H1 (cell line): ENCODE results near the gene INAFM2. TPM values are rescaled to one million over a fixed set of nuclear protein-coding genes. Genes with fewer than 3 reads are reported as not detected.

ENCODE experiments used
- CTCF ChIA-PET: fragments of 300-600 bp; sonication (Branson Sonifier 250); formaldehyde crosslinking; loops from one replicate; lab custom pipeline; 2021; ENCODE audit not compliant: partially characterized antibody; lab: Charles Lee
- POLR2A ChIA-PET: fragments of 300-600 bp; sonication (Branson Sonifier 250); formaldehyde crosslinking; loops from one replicate; lab custom pipeline; 2021; ENCODE audit warnings: inconsistent platforms; ENCODE audit not compliant: partially characterized antibody; lab: Charles Lee
- DNase-seq, 2 experiments: peaks; one replicate each; pipeline versions ENCODE4 v3.0.0 to v3.0.0-alpha.2; 2010 to 2022; ENCODE audit warnings: low spot score in 2 of 2, low read depth in 1 of 2, mixed read lengths in 1 of 2
- FAIRE-seq: peaks from 2 replicates; lab custom pipeline; 2011; peaks lifted over from hg19 to GRCh38; lab: Jason Lieb, UNC
- H2AFZ ChIP-seq: 2 replicates; pipeline ENCODE4 v1.8.1; 2012; ENCODE audit warnings: low read length, inconsistent platforms
- H2AK5ac ChIP-seq: 2 replicates; pipeline ENCODE4 v1.6.1; 2013; ENCODE audit warnings: low read depth, low read length
- H2BK120ac ChIP-seq: replicated peaks from 2 replicates; pipeline ENCODE3; 2013; ENCODE audit warnings: low read depth, low read length, inconsistent platforms
- H2BK12ac ChIP-seq: 2 replicates; pipeline ENCODE4 v1.6.1; 2013; ENCODE audit warnings: low read depth, low read length
- H2BK15ac ChIP-seq: 2 replicates; pipeline ENCODE4 v1.6.1; 2013; ENCODE audit warnings: low read length
- H2BK20ac ChIP-seq: 2 replicates; pipeline ENCODE4 v1.6.1; 2013; ENCODE audit warnings: low read length
- H2BK5ac ChIP-seq: 2 replicates; pipeline ENCODE4 v1.6.1; 2013; ENCODE audit warnings: low read depth, low read length
- H3K14ac ChIP-seq: 2 replicates; pipeline ENCODE4 v1.6.1; 2013; ENCODE audit warnings: inconsistent platforms; ENCODE audit not compliant: insufficient read length
- H3K18ac ChIP-seq: 2 replicates; pipeline ENCODE4 v1.6.1; 2013; ENCODE audit warnings: low read length; ENCODE audit errors: extremely low read depth
- H3K23ac ChIP-seq: 2 replicates; pipeline ENCODE4 v1.6.1; 2013; ENCODE audit warnings: inconsistent platforms; ENCODE audit not compliant: insufficient read length
- H3K23me2 ChIP-seq: 2 replicates; pipeline ENCODE4 v1.6.1; 2013; ENCODE audit warnings: low read depth, low read length
- H3K27ac ChIP-seq: 2 replicates; pipeline ENCODE4 v1.6.1; 2011; ENCODE audit warnings: low read depth, low read length, inconsistent platforms
- H3K27me3 ChIP-seq, 4 experiments: replicated peaks in 1 of 4; 1 replicate in 1 of 4; 2 replicates in 3 of 4; pipeline versions ENCODE4 v1.6.1 to v1.8.1; 2011 to 2013; ENCODE audit warnings: low read length in 3 of 4, mild to moderate bottlenecking in 3 of 4, inconsistent platforms in 2 of 4, mixed read lengths in 2 of 4, moderate library complexity in 1 of 4; ENCODE audit not compliant: control insufficient read depth in 3 of 4, insufficient read depth in 3 of 4; ENCODE audit errors: extremely low read depth in 1 of 4
- H3K36me3 ChIP-seq, 4 experiments: 2 replicates each; pipeline versions ENCODE4 v1.6.1 to v1.8.1; 2011 to 2013; ENCODE audit warnings: mild to moderate bottlenecking in 4 of 4, low read length in 3 of 4, moderate library complexity in 2 of 4, control low read depth in 1 of 4, inconsistent platforms in 1 of 4; ENCODE audit not compliant: insufficient read depth in 4 of 4, control insufficient read depth in 2 of 4
- H3K4ac ChIP-seq: replicated peaks from 2 replicates; pipeline ENCODE3; 2013; ENCODE audit warnings: low read length, low read depth, mixed read lengths, inconsistent platforms; ENCODE audit not compliant: insufficient read length
- H3K4me1 ChIP-seq, 4 experiments: replicated peaks in 1 of 4; 1 replicate in 1 of 4; 2 replicates in 3 of 4; pipeline versions ENCODE4 v1.6.1 to v1.8.1; 2011 to 2013; ENCODE audit warnings: low read length in 3 of 4, inconsistent platforms in 2 of 4, mixed read lengths in 1 of 4; ENCODE audit not compliant: insufficient read depth in 4 of 4, control insufficient read depth in 3 of 4
- H3K4me2 ChIP-seq, 2 experiments: 2 replicates each; pipeline versions ENCODE4 v1.6.1 to v1.8.1; 2011 to 2013; ENCODE audit warnings: low read depth in 2 of 2, low read length in 2 of 2, control low read depth in 1 of 2, inconsistent platforms in 1 of 2, mild to moderate bottlenecking in 1 of 2; ENCODE audit not compliant: insufficient read depth in 1 of 2
- H3K4me3 ChIP-seq, 4 experiments: fragments of 200-600, 300-600 bp in 1 of 4; sonication (generic), shearing (Covaris generic), sonication (Bioruptor Twin) in 1 of 4; 2 replicates each; pipeline versions ENCODE4 v1.5.1 to v1.8.1; 2011 to 2016; ENCODE audit warnings: low read length in 4 of 4, low read depth in 3 of 4, control low read depth in 2 of 4, inconsistent platforms in 2 of 4, mild to moderate bottlenecking in 2 of 4, mixed read lengths in 1 of 4, moderate library complexity in 1 of 4; ENCODE audit not compliant: insufficient read depth in 2 of 4; ENCODE audit errors: extremely low read depth in 1 of 4
- H3K56ac ChIP-seq: replicated peaks from 2 replicates; pipeline ENCODE3; 2013; ENCODE audit warnings: low read depth, mild to moderate bottlenecking, mixed read lengths, low read length, inconsistent platforms; ENCODE audit not compliant: insufficient read length
- H3K79me1 ChIP-seq: 2 replicates; pipeline ENCODE4 v1.6.1; 2013; ENCODE audit warnings: low read depth, low read length, control low read depth
- H3K79me2 ChIP-seq, 2 experiments: 2 replicates each; pipeline versions ENCODE4 v1.6.1 to v1.8.1; 2012 to 2013; ENCODE audit warnings: low read length in 2 of 2, mild to moderate bottlenecking in 2 of 2, inconsistent platforms in 1 of 2; ENCODE audit not compliant: insufficient read depth in 2 of 2, control insufficient read depth in 1 of 2
- H3K9ac ChIP-seq, 4 experiments: replicated peaks in 1 of 4; 1 replicate in 1 of 4; 2 replicates in 3 of 4; pipeline versions ENCODE4 v1.6.1 to v1.8.1; 2011 to 2013; ENCODE audit warnings: low read depth in 3 of 4, low read length in 3 of 4, control low read depth in 2 of 4, mild to moderate bottlenecking in 2 of 4, moderate library complexity in 2 of 4, inconsistent platforms in 1 of 4; ENCODE audit errors: extremely low read depth in 1 of 4
- H3K9me3 ChIP-seq, 2 experiments: 2 replicates each; pipeline versions ENCODE4 v1.6.1 to v1.8.1; 2012 to 2013; ENCODE audit warnings: mild to moderate bottlenecking in 2 of 2, moderate library complexity in 2 of 2, control low read depth in 1 of 2, inconsistent platforms in 1 of 2, low read depth in 1 of 2, low read length in 1 of 2, mixed read lengths in 1 of 2; ENCODE audit not compliant: insufficient read depth in 2 of 2
- H4K20me1 ChIP-seq, 2 experiments: replicated peaks in 1 of 2; 2 replicates each; pipeline versions ENCODE3 to v1.8.1; 2011 to 2013; ENCODE audit warnings: inconsistent platforms in 2 of 2, low read length in 2 of 2, mild to moderate bottlenecking in 1 of 2; ENCODE audit not compliant: insufficient read depth in 2 of 2, control insufficient read depth in 1 of 2
- H4K5ac ChIP-seq: 2 replicates; pipeline ENCODE4 v1.6.1; 2013; ENCODE audit warnings: low read length, low read depth, mixed read lengths, inconsistent platforms; ENCODE audit not compliant: insufficient read length
- H4K8ac ChIP-seq: 2 replicates; pipeline ENCODE4 v1.8.0; 2013; ENCODE audit warnings: mild to moderate bottlenecking, moderate library complexity, low read length, inconsistent platforms; ENCODE audit not compliant: insufficient read depth; ENCODE audit errors: extremely low read depth
- H4K91ac ChIP-seq: replicated peaks from 2 replicates; pipeline ENCODE3; 2013; ENCODE audit warnings: low read length, mixed read lengths, inconsistent platforms; ENCODE audit not compliant: insufficient read length
- EZH2 ChIP-seq: fragments of 200-600 bp; sonication (generic); IDR thresholded peaks from 2 replicates; pipeline ENCODE4 v1.7.1; 2012; ENCODE audit warnings: low read depth, mild to moderate bottlenecking, moderate library complexity, low read length, inconsistent platforms; ENCODE audit not compliant: severe bottlenecking
- JUN ChIP-seq: IDR thresholded peaks from 2 replicates; pipeline ENCODE4 v1.6.1; 2011; ENCODE audit warnings: low read depth, mild to moderate bottlenecking, improper control_type of control experiment, low read length
- MAX ChIP-seq: IDR thresholded peaks from 2 replicates; pipeline ENCODE4 v1.6.1; 2012; ENCODE audit warnings: inconsistent platforms
- NRF1 ChIP-seq: IDR thresholded peaks from 2 replicates; pipeline ENCODE4 v1.6.1; 2011; ENCODE audit warnings: mild to moderate bottlenecking, low read depth, low read length, improper control_type of control experiment
- TAF1 ChIP-seq: IDR thresholded peaks from 2 replicates; pipeline ENCODE4 v1.6.1; 2011; ENCODE audit warnings: mild to moderate bottlenecking, low read depth, low read length
- WGBS, 2 experiments: shearing (Covaris generic) in 1 of 2; methylation state at CpG; one replicate each; pipeline versions ENCODE4 v1.1.6 to v1.1.7; 2013 to 2015; ENCODE audit warnings: low lambda C conversion rate in 2 of 2, mixed read lengths in 2 of 2, inconsistent platforms in 1 of 2, low coverage in 1 of 2, missing lambda C conversion rate in 1 of 2; ENCODE audit not compliant: insufficient replicate concordance in 2 of 2, insufficient coverage in 1 of 2, insufficient read length in 1 of 2; ENCODE audit errors: extremely low coverage in 1 of 2, missing lambda C conversion rate in 1 of 2; 5-methylcytosine and 5-hydroxymethylcytosine counted together
- polyA plus RNA-seq, 7 experiments: library from polyadenylated mRNA; depleted of rRNA in 3 of 7; stranded (reverse) in 5 of 7; unstranded in 2 of 7; fragments of >200 nt in 5 of 7; fragments of 200-250 nt in 2 of 7; gene quantifications; 1 replicate in 5 of 7; 2 replicates in 1 of 7; 4 replicates in 1 of 7; pipeline versions ENCODE4 v1.2.1 to v1.2.3, GENCODE V29; 2011 to 2013; ENCODE audit warnings: missing spikeins in 2 of 7, mixed read lengths in 2 of 7
- total RNA-seq: library from RNA; stranded (reverse); fragmentation: NEBNext Ultra II Directional; extraction: Animal tissue kit (Norgen Biotek cat#: 25700); gene quantifications from 2 replicates; pipeline ENCODE4 v1.2.1, GENCODE V29; 2021

The INAFM2 gene
- total and polyA plus RNA-seq, 2 of the 8 experiments (the other 6 are each of a cell fraction or from before 2014, with no cell fraction given): 15.3 to 35.1 TPM

- POLR2A ChIA-PET: interaction anchor here (0.7 to 5.4 kb wide), 3 partner anchors 7 to 11 kb away, joined by 3 to 46 read pairs (median 3); partner anchors contain the start of gene ANKRD63
- Histone ChIP-seq H3K27me3 (peaks cover 16 to 47% (median 33%) of the 10 kb centered on the region in 4 experiments; a peak in 6 of 7 replicates), H3K9ac (no peak overlapping the region)
Observed at GRCh38 chr15:40293905-40294895, 29.3 kb upstream of the INAFM2 start.

More at GRCh38 chr15:40293905-40294895, 29.3 kb upstream of the INAFM2 start:
- TF ChIP-seq EZH2 (no peak), MAX (no peak), JUN (no peak), NRF1 (no peak), TAF1 (no peak)
- TF ChIP-seq, all 59 proteins: peak for 0
- no peak overlapping the region for H3K4me2 ChIP-seq
- CTCF ChIA-PET: interaction anchor here (1.0 to 16.2 kb wide), 7 partner anchors 8 to 212 kb away, joined by 3 to 518 read pairs (median 3); partner anchors contain the start of genes CCDC9B, INAFM2, PAK6 and PLCB2
- H3K27ac ChIP-seq: no peak overlapping the region
- no peak overlapping the region for H4K91ac ChIP-seq
- no peak overlapping the region for H3K56ac ChIP-seq
- 0 out of 2 replicates have a peak overlapping the region, but pooled peaks have one; percentile 39 for H2BK12ac ChIP-seq
- peaks cover 0 to 1% of the 10 kb centered on the region in 2 experiments for H4K20me1 ChIP-seq
- H3K79me2 ChIP-seq: no peaks in the 10 kb centered on the region
- H3K79me1 ChIP-seq: no peaks in the 10 kb centered on the region
- no peak overlapping the region for H3K14ac ChIP-seq
- no peak overlapping the region for H2BK20ac ChIP-seq
- no peak overlapping the region for H3K4ac ChIP-seq
- WGBS, 2 experiments: 92% methylated on average over 18 of the region's 20 CpGs; no CpG with 5 or more reads in 1 of the 2 experiments
- no peak overlapping the region for H4K8ac ChIP-seq
- H2BK120ac ChIP-seq: no peak overlapping the region
- DNase-seq: no peak
- no peaks in the 10 kb centered on the region for H3K36me3 ChIP-seq
- H3K4me1 ChIP-seq: peaks cover 0 to 18% (median 11%) of the 10 kb centered on the region in 4 experiments; a peak in 6 of 7 replicates
- H3K9me3 ChIP-seq: no peaks in the 10 kb centered on the region
- H2AK5ac ChIP-seq: no peak overlapping the region
- no peak overlapping the region for H3K18ac ChIP-seq
- H4K5ac ChIP-seq: no peak overlapping the region
- no peak overlapping the region for H2BK15ac ChIP-seq
- H2BK5ac ChIP-seq: no peak overlapping the region
- FAIRE-seq: no peak
- H2AFZ ChIP-seq: no peak overlapping the region
- no peak overlapping the region for H3K4me3 ChIP-seq
- H3K23ac ChIP-seq: no peak overlapping the region
- peaks cover 3% of the 10 kb centered on the region; the same call in 1 of the 2 replicates for H3K23me2 ChIP-seq
